Activated CD4-positive, alpha-beta memory T cell treated with anti-CD3 and anti-CD28 coated beads for 36 hours (primary cell): Measurements from ENCODE around the gene GPR156. TPM values are rescaled to one million over a fixed set of nuclear protein-coding genes. Genes with fewer than 3 reads are reported as not detected.
"Not testable (repeated sequence)": the region's sequence is repeated elsewhere in the genome, so short reads cannot be mapped to it uniquely, and the experiment has no call there.

Experiments
- CTCF ChIA-PET: fragments of 350-600 bp; sonication (Branson Sonifier 250); formaldehyde crosslinking; loops from one replicate; lab custom pipeline; 2021; ENCODE audit warnings: antibody characterized with exemption, inconsistent platforms; lab: Charles Lee
- POLR2A ChIA-PET: fragments of 350-600 bp; sonication (Branson Sonifier 250); formaldehyde crosslinking; loops from one replicate; lab custom pipeline; 2021; ENCODE audit warnings: antibody characterized with exemption; lab: Charles Lee
- DNase-seq: peaks from one replicate; pipeline ENCODE4 v3.0.0-alpha.2; 2020
- H3K27ac Mint-ChIP-seq: one replicate; pipeline ENCODE4 v1.8.0; 2021; ENCODE audit warnings: mixed read lengths
- H3K27me3 Mint-ChIP-seq: one replicate; pipeline ENCODE4 v1.8.0; 2021; ENCODE audit warnings: mixed read lengths
- H3K36me3 Mint-ChIP-seq: one replicate; pipeline ENCODE4 v1.8.0; 2021; ENCODE audit warnings: mixed read lengths
- H3K4me1 Mint-ChIP-seq: one replicate; pipeline ENCODE4 v1.8.0; 2021; ENCODE audit warnings: low read depth, mixed read lengths
- H3K4me3 Mint-ChIP-seq: one replicate; pipeline ENCODE4 v1.8.0; 2021; ENCODE audit warnings: mild to moderate bottlenecking, mixed read lengths
- H3K9me3 Mint-ChIP-seq: one replicate; pipeline ENCODE4 v1.8.0; 2021; ENCODE audit warnings: mixed read lengths
- intact Hi-C: fragments of 100-400 bp; cut with micrococcal nuclease; formaldehyde crosslinking; loops from one replicate; pipeline ENCODE4 v1.15.1; 2023
- total RNA-seq, 2 experiments: library from RNA; stranded (reverse); gene quantifications; one replicate each; pipeline ENCODE4 v1.2.3, GENCODE V29; 2021

GPR156 gene
- total RNA-seq, 2 experiments from 2014 or later = not detected

DNA sequence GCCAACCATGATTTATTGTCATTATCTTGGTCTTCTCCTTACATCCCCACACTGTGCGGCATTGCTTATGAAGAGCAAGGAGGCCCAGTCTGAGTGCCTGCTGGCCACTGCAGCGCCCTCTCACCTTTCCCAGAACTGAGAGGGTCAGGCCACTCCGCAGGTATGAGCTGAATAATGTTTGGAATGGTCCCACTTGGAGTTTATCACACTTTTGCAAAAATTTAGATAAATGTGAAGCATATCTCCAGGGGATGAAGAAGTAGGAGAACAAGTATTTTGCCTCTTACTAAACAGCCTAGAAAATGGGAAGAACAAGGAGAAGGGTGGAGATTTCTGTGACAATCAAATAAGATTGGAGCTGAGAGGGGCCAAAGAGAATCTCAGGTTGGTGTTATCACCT is 116.4 kb downstream of the GPR156 start:
- Mint-ChIP-seq H3K36me3 (no peaks in the 10 kb centered on the region), H3K4me3 (no peak overlapping the region), H3K27me3 (no peaks in the 10 kb centered on the region), H3K27ac (no peak overlapping the region), H3K9me3 (no peaks in the 10 kb centered on the region), H3K4me1 (no peaks in the 10 kb centered on the region)
- CTCF ChIA-PET = no interaction called here
- POLR2A ChIA-PET = no interaction called here
- intact Hi-C loops = no loop called here
- no peak for DNase-seq

GRCh38 chr3:120168038-120168437 is 117.0 kb downstream of the GPR156 start:
- ChIA-PET POLR2A (no interaction called here), CTCF (no interaction called here)
- Mint-ChIP-seq H3K4me3 (no peak overlapping the region), H3K9me3 (no peaks in the 10 kb centered on the region), H3K4me1 (no peaks in the 10 kb centered on the region), H3K36me3 (no peaks in the 10 kb centered on the region), H3K27ac (no peak overlapping the region), H3K27me3 (no peaks in the 10 kb centered on the region)
- DNase-seq = no peak
- intact Hi-C loops = no loop called here

DNA sequence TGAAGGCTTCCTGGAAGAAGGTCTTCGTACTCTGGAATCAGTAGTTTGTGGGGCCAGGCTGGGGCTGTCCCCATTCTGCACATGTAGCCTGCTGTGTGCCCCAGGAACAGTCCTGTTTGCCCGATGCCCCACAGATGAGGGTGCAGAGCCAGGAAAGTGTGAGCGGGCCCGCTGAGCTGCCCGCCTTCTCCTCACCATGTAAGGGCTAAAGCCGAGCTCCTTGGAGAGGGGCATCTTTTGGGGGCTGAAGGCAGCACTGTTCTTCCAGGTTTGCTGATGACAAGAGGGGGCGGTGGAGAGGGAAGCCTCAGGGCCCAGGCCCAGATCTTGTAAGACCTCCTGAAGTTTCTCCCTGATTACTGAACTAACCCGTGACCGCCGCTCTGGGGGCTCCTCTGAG is 117.5 kb downstream of the GPR156 start:
- no peaks in the 10 kb centered on the region for H3K36me3 Mint-ChIP-seq
- no peaks in the 10 kb centered on the region for H3K4me1 Mint-ChIP-seq
- no peaks in the 10 kb centered on the region for H3K9me3 Mint-ChIP-seq
- DNase-seq = no peak
- H3K4me3 Mint-ChIP-seq = no peak overlapping the region
- H3K27me3 Mint-ChIP-seq = no peaks in the 10 kb centered on the region
- H3K27ac Mint-ChIP-seq = no peak overlapping the region
- intact Hi-C loops = no loop called here
- ChIA-PET POLR2A (no interaction called here), CTCF (no interaction called here)

DNA sequence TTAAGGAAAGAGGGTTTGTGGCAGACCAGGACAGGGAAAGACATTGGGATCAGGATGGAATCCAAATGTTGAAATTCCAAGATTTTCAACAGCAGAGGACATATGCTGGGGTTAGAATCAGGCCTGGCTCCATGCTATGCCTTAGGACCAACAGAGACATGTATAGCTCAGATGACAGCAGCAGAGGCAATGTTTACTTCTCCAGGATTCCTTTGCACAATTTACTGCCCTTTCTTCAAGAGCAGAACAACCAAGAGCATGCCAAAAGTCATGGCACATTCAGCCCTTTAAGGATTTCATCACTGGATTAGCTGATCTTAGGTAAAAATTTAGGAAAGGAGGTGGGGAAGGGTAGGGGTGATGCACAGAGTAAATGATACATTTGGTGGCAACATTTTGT is 121.2 kb downstream of the GPR156 start:
- peaks cover 2% of the 10 kb centered on the region for H3K27me3 Mint-ChIP-seq
- no peaks in the 10 kb centered on the region for H3K9me3 Mint-ChIP-seq
- H3K4me3 Mint-ChIP-seq = no peak overlapping the region
- H3K36me3 Mint-ChIP-seq = no peaks in the 10 kb centered on the region
- intact Hi-C loops = no loop called here
- no peak for DNase-seq
- H3K27ac Mint-ChIP-seq = no peak overlapping the region
- H3K4me1 Mint-ChIP-seq = no peaks in the 10 kb centered on the region
- ChIA-PET CTCF (interaction anchor here (1.1 kb wide), 1 partner anchor 253 kb away, joined by 3 read pairs; no protein-coding TSS in a partner anchor), POLR2A (no interaction called here)

GRCh38 chr3:120163026-120163425 is 122.0 kb downstream of the GPR156 start:
- Mint-ChIP-seq H3K27ac (no peak overlapping the region), H3K4me3 (no peak overlapping the region), H3K36me3 (no peaks in the 10 kb centered on the region), H3K4me1 (no peaks in the 10 kb centered on the region), H3K27me3 (peaks cover 2% of the 10 kb centered on the region), H3K9me3 (no peaks in the 10 kb centered on the region)
- POLR2A ChIA-PET = no interaction called here
- intact Hi-C loops = no loop called here
- CTCF ChIA-PET = no interaction called here
- DNase-seq = no peak

DNA sequence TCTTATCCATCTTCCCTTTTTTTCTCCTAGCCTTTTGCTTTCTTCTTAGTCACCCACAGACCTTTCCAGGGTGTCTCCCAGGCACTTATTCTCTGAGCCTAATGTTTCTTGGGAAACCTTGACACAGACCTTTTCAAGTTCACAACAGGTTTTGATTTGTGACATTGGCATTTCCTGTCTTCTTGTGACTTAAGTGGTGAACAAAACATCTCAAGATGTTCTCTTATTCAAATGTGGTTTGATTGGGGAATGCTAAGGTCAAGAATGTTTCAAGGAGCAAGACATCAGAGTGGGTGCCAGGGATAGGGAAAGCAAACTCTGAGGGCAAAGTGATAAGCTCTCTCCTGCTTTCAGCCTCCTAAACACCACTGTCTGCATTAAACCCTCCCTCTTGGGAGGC is 122.6 kb downstream of the GPR156 start:
- Mint-ChIP-seq H3K36me3 (no peaks in the 10 kb centered on the region), H3K4me1 (no peaks in the 10 kb centered on the region), H3K4me3 (no peak overlapping the region), H3K27me3 (peaks cover 2% of the 10 kb centered on the region), H3K9me3 (no peaks in the 10 kb centered on the region), H3K27ac (no peak overlapping the region)
- no peak for DNase-seq
- CTCF ChIA-PET = no interaction called here
- POLR2A ChIA-PET = no interaction called here
- intact Hi-C loops = no loop called here

DNA sequence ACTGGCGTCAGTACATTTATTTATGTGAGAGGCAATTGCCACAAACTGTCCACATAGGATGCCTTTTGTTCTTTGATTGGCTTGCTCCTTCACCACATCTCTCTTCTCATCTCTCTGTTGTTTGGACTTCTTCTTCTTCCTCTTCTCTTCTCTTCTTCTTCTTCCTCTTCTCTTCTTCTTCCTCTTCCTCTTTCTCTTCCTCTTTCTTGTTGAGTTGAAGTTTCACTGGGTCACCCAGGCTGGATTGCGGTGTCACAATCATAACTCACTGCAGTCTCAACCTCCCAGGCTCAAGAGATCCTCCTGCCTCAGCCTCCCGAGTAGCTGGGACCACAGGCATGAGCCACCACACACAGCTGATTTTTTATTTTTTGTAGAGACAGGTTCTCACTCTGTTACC is 123.1 kb downstream of the GPR156 start:
- Mint-ChIP-seq H3K4me3 (no peak overlapping the region), H3K27ac (no peak overlapping the region), H3K36me3 (no peaks in the 10 kb centered on the region), H3K4me1 (no peaks in the 10 kb centered on the region), H3K9me3 (no peaks in the 10 kb centered on the region), H3K27me3 (peaks cover 2% of the 10 kb centered on the region)
- ChIA-PET POLR2A (no interaction called here), CTCF (no interaction called here)
- no peak for DNase-seq
- intact Hi-C loops = no loop called here

- H3K36me3 Mint-ChIP-seq = peaks cover 7% of the 10 kb centered on the region
- H3K27ac Mint-ChIP-seq = no peak overlapping the region
- H3K27me3 Mint-ChIP-seq = peaks cover 2% of the 10 kb centered on the region
- DNase-seq = no peak
- POLR2A ChIA-PET = no interaction called here
- peaks cover 11% of the 10 kb centered on the region for H3K9me3 Mint-ChIP-seq
- no peaks in the 10 kb centered on the region for H3K4me1 Mint-ChIP-seq
- intact Hi-C loops = no loop called here
- H3K4me3 Mint-ChIP-seq = no peak overlapping the region
- CTCF ChIA-PET = no interaction called here
Measured at GRCh38 chr3:120160050-120160449, 125.0 kb downstream of the GPR156 start.

GRCh38 chr3:120157681-120158080 is 127.3 kb downstream of the GPR156 start:
- intact Hi-C loops = no loop called here

GRCh38 chr3:120157113-120157512 is 127.9 kb downstream of the GPR156 start:
- peaks cover 9% of the 10 kb centered on the region for H3K36me3 Mint-ChIP-seq
- ChIA-PET CTCF (no interaction called here), POLR2A (no interaction called here)
- H3K27me3 Mint-ChIP-seq = peaks cover 3% of the 10 kb centered on the region
- H3K27ac Mint-ChIP-seq = no peak overlapping the region
- no peak overlapping the region for H3K4me3 Mint-ChIP-seq
- H3K9me3 Mint-ChIP-seq = peaks cover 23% of the 10 kb centered on the region
- H3K4me1 Mint-ChIP-seq = peaks cover 5% of the 10 kb centered on the region
- DNase-seq = no peak
- intact Hi-C loops = no loop called here

More at GRCh38 chr3:120157681-120158080, 127.3 kb downstream of the GPR156 start:
- CTCF ChIA-PET = no interaction called here
- POLR2A ChIA-PET = no interaction called here
- no peak for DNase-seq
- peaks cover 5% of the 10 kb centered on the region for H3K4me1 Mint-ChIP-seq
- H3K9me3 Mint-ChIP-seq = peaks cover 23% of the 10 kb centered on the region
- H3K36me3 Mint-ChIP-seq = peaks cover 9% of the 10 kb centered on the region
- no peak overlapping the region for H3K27ac Mint-ChIP-seq
- peaks cover 3% of the 10 kb centered on the region for H3K27me3 Mint-ChIP-seq
- no peak overlapping the region for H3K4me3 Mint-ChIP-seq

DNA sequence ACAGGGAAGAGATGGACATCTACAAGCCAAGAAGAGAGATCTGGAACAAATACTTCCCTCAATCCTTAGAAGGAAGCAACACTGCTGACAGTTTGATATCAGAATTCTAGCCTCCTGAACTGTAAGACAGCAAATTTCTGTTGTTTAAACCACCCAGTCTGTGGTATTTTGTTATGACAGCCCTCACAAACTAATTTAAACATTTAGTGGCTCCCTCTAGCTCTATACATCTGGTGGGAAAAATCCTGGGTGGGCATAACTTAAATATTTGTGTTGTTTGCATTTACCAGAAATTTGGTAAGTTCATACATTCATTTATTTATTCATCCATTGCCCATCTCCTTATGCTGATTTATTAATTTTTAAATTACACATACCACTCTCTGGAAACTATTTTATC is 128.3 kb downstream of the GPR156 start:
- Mint-ChIP-seq H3K4me3 (no peak overlapping the region), H3K9me3 (peaks cover 23% of the 10 kb centered on the region), H3K27ac (no peak overlapping the region), H3K27me3 (peaks cover 3% of the 10 kb centered on the region), H3K36me3 (peaks cover 9% of the 10 kb centered on the region), H3K4me1 (peaks cover 5% of the 10 kb centered on the region)
- intact Hi-C loops = no loop called here
- ChIA-PET POLR2A (no interaction called here), CTCF (no interaction called here)
- DNase-seq = no peak

- intact Hi-C loops, H3K4me3 Mint-ChIP-seq, H3K4me1 Mint-ChIP-seq, CTCF ChIA-PET, H3K27me3 Mint-ChIP-seq, H3K27ac Mint-ChIP-seq, DNase-seq, H3K36me3 Mint-ChIP-seq, POLR2A ChIA-PET: not testable (repeated sequence)
- H3K9me3 Mint-ChIP-seq = peaks cover 23% of the 10 kb centered on the region
Measured at GRCh38 chr3:120155694-120156093, 129.3 kb downstream of the GPR156 start.

- peaks cover 23% of the 10 kb centered on the region for H3K9me3 Mint-ChIP-seq
- intact Hi-C loops = no loop called here
- peaks cover 9% of the 10 kb centered on the region for H3K36me3 Mint-ChIP-seq
- no peak for DNase-seq
- H3K27ac Mint-ChIP-seq = no peak overlapping the region
- no peak overlapping the region for H3K4me3 Mint-ChIP-seq
- peaks cover 8% of the 10 kb centered on the region for H3K4me1 Mint-ChIP-seq
- ChIA-PET CTCF (no interaction called here), POLR2A (no interaction called here)
- H3K27me3 Mint-ChIP-seq = peaks cover 3% of the 10 kb centered on the region
Measured at GRCh38 chr3:120155108-120155507, 129.9 kb downstream of the GPR156 start.
